HepG2 (cell line): ENCODE data around the gene GAL3ST3. TPM values are rescaled to one million over a fixed set of nuclear protein-coding genes. Genes with fewer than 3 reads are reported as not detected.

Experiments used
- ATF7-NPFF ChIP-seq: sonication (generic); formaldehyde crosslinking; IDR thresholded peaks from 2 replicates; pipeline ENCODE4 v1.8.1; 2023; ENCODE audit warnings: mild to moderate bottlenecking, low read depth, missing genetic modification reagents, moderate library complexity
- CEBPZ ChIP-seq: IDR thresholded peaks from 2 replicates; pipeline ENCODE4 v1.6.1; 2012; ENCODE audit warnings: low read length, improper control_type of control experiment
- CENPX ChIP-seq: sonication (generic); formaldehyde crosslinking; IDR thresholded peaks from 2 replicates; pipeline ENCODE4 v1.9.0; 2021; ENCODE audit warnings: mild to moderate bottlenecking, missing genetic modification reagents, moderate library complexity
- DRAP1 ChIP-seq: IDR thresholded peaks from 2 replicates; pipeline ENCODE4 v1.6.1; 2016; ENCODE audit warnings: missing genetic modification reagents, missing compliant biosample characterization
- E2F1 ChIP-seq: sonication (generic); formaldehyde crosslinking; IDR thresholded peaks from 2 replicates; pipeline ENCODE4 v1.5.0; 2020; ENCODE audit warnings: missing genetic modification reagents
- FOSL2 ChIP-seq: sonication (generic); formaldehyde crosslinking; IDR thresholded peaks from 2 replicates; pipeline ENCODE4 v1.4.0; 2020; ENCODE audit warnings: missing genetic modification reagents
- FOXC1 ChIP-seq: sonication (generic); formaldehyde crosslinking; IDR thresholded peaks from 2 replicates; pipeline ENCODE4 v1.8.0; 2022; ENCODE audit warnings: mild to moderate bottlenecking, missing genetic modification reagents, borderline replicate concordance
- GLI4 ChIP-seq: sonication (generic); formaldehyde crosslinking; IDR thresholded peaks from 2 replicates; pipeline ENCODE4 v1.5.1; 2020; ENCODE audit warnings: missing genetic modification reagents, mild to moderate bottlenecking, moderate library complexity, borderline replicate concordance
- GZF1 ChIP-seq: sonication (generic); formaldehyde crosslinking; IDR thresholded peaks from 2 replicates; pipeline ENCODE4 v1.5.1; 2020; ENCODE audit warnings: mild to moderate bottlenecking, missing genetic modification reagents
- NR2F6 ChIP-seq, 2 experiments: IDR thresholded peaks; 2 replicates each; pipeline ENCODE4 v1.6.1; 2016; ENCODE audit warnings: antibody characterized with exemption in 1 of 2, mild to moderate bottlenecking in 1 of 2
- PHF20 ChIP-seq: sonication (generic); formaldehyde crosslinking; IDR thresholded peaks from 2 replicates; pipeline ENCODE4 v1.5.0; 2020; ENCODE audit warnings: mild to moderate bottlenecking, missing genetic modification reagents
- TFDP1 ChIP-seq: IDR thresholded peaks from 2 replicates; pipeline ENCODE4 v1.6.1; 2016; ENCODE audit warnings: missing compliant biosample characterization, missing genetic modification reagents, borderline replicate concordance
- ZNF124 ChIP-seq: sonication (generic); formaldehyde crosslinking; IDR thresholded peaks from 2 replicates; pipeline ENCODE4 v1.4.0; 2020; ENCODE audit warnings: missing genetic modification reagents
- ZNF235 ChIP-seq: sonication (generic); formaldehyde crosslinking; IDR thresholded peaks from 2 replicates; pipeline ENCODE4 v1.8.1; 2023; ENCODE audit warnings: mild to moderate bottlenecking, missing genetic modification reagents, borderline replicate concordance
- ZNF619 ChIP-seq: sonication (generic); formaldehyde crosslinking; IDR thresholded peaks from 2 replicates; pipeline ENCODE4 v1.4.0; 2020; ENCODE audit warnings: mild to moderate bottlenecking, missing genetic modification reagents
- polyA plus RNA-seq, 8 experiments: library from polyadenylated mRNA; depleted of rRNA in 3 of 8; stranded (reverse) in 7 of 8; unstranded in 1 of 8; fragments of >200 nt; fragmentation: Illumina TruSeq in 4 of 8; extraction: Trizol in 4 of 8; gene quantifications; 2 replicates each; pipeline versions ENCODE4 v1.2.1 to v1.2.3, GENCODE V29; 2011 to 2016; ENCODE audit warnings: low read depth in 4 of 8, missing spikeins in 1 of 8, mixed read lengths in 1 of 8; ENCODE audit not compliant: insufficient read depth in 1 of 8
- total RNA-seq, 5 experiments: library from RNA; depleted of rRNA; stranded (reverse); fragments of >200 nt; fragmentation: Illumina TruSeq; extraction: Trizol; gene quantifications; 2 replicates each; pipeline ENCODE4 v1.2.3, GENCODE V29; 2016; ENCODE audit warnings: low read depth in 1 of 5

Gene GAL3ST3
- total and polyA plus RNA-seq, 2 of the 13 experiments (the other 11 are each of a cell fraction or from before 2014, with no cell fraction given) = not detected

GRCh38 chr11:66001942-66002647 lies 46.9 kb downstream of the GAL3ST3 start, which contains the start of the genes BANF1 and EIF1AD (continued):
- TF ChIP-seq FOSL2 (peak; percentile 71), CEBPZ (no peak), ZNF235 (no peak), GLI4 (CRISPR knock-in tag) (peak; percentile 74; the same call in 1 of the 2 replicates), ATF7-NPFF (CRISPR knock-in tag) (peak; percentile 62; the same call in 1 of the 2 replicates), E2F1 (CRISPR knock-in tag) (peak; percentile 55; the same call in 1 of the 2 replicates), TFDP1 (CRISPR knock-in tag) (peak; percentile 84; the same call in 1 of the 2 replicates), NR2F6 (IDR thresholded peaks at IDR 0.05) (peak; percentile 61), NR2F6 (CRISPR knock-in tag; IDR thresholded peaks at IDR 0.05) (peak; percentile 58; the same call in 1 of the 2 replicates), DRAP1 (CRISPR knock-in tag) (no peak; the same call in 1 of the 2 replicates), ZNF124 (CRISPR knock-in tag) (peak; percentile 94), ZNF619 (CRISPR knock-in tag) (peak; percentile 67), CENPX (CRISPR knock-in tag) (no peak), PHF20 (CRISPR knock-in tag) (peak; percentile 99), GZF1 (CRISPR knock-in tag) (no peak), FOXC1 (CRISPR knock-in tag) (peak; percentile 77)
